Activated T-cell treated with anti-CD3 and anti-CD28 coated beads, Interleukin-2, amount 50 U/mL, for 1 hour (primary cell): ENCODE data around the gene UGT1A8.
"Not testable (repeated sequence)": the region's sequence is repeated elsewhere in the genome, so short reads cannot be mapped to it uniquely, and the experiment has no call there.

Experiments
- DNase-seq: peaks from one replicate; pipeline ENCODE4 v3.0.0-alpha.2; 2020

The UGT1A8 gene

DNA sequence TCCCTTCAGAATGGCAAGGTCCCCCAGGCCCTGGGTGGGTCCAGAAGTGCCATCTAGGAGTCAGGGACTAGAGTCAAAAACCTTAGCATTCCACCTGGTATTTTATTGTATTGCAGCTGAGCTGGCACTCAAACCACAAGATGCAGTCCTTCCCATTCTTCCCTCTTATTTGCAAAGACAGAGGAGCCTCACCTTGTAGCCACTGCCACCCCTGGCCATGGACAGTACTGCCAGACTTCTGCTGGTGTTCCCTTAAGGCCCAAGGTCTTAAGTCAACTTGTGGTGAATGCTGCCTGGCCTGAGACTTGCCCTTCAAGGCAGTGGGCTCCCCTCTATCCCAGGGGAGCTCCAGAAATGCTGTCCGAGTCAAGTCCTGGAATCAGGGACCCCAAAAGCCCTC, 25.7 kb downstream of the UGT1A8 start:
- no peak for DNase-seq

DNA sequence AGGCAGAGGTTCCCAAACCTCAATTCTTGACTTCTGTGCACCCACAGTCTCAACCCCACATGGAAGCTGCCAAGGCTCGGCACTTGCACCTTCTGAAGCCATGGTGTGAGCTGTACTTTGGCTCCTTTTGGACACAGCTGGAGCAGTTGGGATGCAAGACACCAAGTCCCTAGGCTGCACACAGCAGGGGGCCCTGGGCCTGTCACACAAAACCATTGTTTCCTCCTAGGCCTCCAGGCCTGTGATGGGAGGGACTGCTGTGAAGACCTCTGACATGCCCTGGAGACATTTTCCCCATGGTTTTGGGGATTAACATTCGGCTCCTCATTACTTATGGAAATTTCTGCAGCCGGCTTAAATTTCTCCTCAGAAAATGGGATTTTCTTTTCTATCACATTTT, 28.6 kb downstream of the UGT1A8 start:
- not testable (repeated sequence) for DNase-seq

DNA sequence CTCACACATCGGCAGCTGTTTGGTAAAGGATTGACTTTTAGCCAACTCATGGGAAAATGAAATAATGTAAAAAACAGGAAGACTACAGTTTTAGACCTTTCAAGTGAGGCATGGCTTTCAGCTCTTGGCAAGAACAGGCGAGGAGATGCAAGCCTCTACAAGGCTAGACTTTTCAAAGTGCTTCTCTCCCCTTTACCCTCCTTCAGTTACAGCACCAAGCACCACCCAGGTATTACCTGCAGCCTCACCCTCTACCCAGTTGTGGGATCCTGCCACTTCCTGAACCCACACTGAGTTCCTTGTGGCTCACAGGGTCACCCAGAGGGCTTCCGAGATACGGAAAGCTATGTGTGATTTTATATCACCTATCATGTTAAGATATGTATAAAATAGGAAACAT, 33.5 kb downstream of the UGT1A8 start:
- no peak for DNase-seq

DNA sequence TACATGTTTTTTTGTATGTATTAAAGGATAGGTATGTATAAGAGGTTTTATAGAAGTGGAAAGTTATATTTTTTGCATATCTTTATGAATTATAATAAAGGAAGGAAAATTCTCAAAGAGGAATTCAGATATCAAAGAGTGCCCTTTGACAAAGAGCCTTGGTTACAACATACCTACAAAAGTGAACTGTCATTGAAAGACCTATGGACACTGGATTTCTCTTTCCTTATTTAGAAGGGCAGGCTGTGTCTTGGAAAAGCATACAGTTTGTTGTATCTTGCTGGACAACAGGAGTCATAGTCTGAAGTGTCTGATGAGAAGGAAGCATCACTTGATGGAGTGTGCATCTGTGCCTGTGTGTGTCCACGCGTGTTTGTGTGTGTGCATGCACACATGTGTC, 34.0 kb downstream of the UGT1A8 start:
- DNase-seq = no peak

DNA sequence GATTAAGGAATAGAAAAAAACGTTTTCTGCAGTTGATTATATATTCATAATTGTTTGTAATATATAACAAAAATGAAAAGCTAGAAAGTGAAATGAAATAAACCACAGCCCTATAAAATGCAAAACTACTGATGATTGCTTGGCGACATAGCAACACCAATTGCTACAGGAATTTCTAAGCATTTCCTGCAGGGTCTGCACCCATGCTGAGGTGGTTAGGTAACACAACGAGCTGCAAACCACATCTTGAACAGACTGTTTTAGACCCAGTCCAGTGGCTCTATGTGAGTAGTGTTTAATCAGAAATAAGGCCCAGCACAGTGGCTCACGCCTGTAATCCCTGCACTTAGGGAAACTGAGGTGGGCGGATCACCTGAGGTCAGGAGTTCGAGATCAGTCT, 37.1 kb downstream of the UGT1A8 start:
- no peak for DNase-seq

DNA sequence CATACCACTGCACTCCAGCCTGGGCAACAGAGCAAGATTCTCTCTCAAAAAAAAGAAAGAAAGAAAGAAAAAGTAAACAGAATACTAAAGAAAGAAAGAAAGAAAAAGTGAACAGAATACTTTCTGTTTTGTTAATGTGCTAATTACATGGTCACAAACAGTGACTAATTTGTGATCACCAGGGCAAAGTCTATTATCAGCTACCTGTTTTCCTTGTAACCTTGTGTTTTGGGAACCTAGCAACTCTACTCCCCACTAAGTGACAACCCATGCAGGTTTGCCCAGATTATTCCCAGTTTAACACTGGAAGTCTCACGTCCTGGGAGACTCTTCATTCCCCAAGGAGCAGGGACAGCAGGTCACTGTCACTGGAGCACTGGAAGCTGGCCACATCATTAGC, 37.6 kb downstream of the UGT1A8 start:
- no peak for DNase-seq

DNA sequence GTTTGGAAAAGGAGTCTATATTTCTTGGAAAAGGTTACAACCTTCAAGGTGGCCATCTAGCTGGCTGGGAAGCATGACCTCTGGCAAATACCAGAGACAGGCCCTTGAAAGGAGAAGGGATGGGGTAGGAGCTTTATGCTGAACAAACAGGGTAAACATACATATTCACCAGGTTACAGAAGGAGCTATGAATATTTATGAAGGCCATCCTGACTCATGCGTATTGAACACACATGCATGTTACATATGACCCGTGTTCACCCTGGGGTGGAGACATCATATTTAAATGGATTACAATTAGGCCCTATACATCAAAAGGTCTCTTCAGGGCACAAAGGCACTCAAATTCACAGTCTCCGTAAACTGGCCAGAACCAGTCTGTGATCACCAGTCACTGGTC, 38.5 kb downstream of the UGT1A8 start:
- not testable (repeated sequence) for DNase-seq

DNA sequence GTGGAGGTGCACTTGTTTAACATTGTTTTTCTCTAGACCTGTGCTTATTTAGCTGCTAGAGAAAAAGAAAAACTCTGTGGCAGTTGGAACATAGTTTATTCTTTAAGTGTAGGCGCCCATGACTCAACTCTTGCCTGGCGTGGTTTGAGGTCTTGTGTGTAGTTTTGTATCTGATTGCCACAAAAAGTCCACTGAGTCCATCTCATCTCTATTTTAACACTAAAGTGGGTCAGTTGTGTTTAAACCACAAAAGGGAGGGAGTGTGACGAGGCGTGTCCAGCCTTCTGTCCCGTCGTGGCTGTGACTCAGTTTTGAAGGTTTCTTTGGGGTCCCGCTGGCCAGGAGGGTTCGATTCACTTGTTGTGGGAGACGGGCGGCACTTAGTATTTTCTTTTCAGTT, 39.0 kb downstream of the UGT1A8 start:
- DNase-seq = no peak

DNA sequence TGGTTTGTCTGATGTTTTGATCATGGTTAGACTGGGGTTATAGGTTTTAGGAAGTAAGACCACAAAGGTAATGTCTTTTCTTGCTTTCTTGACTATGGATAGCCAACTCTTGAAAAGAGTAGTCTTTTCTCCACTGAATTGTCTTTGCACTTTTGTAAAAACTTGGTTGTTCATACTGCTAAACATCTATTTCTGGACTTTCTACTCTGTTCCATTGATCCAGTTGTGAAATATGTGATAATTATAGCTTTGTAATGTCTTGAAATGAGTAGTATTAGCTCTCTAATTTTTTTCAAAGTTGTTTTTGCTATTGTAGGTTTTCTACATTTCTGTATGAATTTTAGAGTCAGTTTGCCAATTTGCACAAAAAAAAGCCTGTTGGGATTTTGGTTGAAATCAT, 41.2 kb downstream of the UGT1A8 start:
- DNase-seq = no peak

DNA sequence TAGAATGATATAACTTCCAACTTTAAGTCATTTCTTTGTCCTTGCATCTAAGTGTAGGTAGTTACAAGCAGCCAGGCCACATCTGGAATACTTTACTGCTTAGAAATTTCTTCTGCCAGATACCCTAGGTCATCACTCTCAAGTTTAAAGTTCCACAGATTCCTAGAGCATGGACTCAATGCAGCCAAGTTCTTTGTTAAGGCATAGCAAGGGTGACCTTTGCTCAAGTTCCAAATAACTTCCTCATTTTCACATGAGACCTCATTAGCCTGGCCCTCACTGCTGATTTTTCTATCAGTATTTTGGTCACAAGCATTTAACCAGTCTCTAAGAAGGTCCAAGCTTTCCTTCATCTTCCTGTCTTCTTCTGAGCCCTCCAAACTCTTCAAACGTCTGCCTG, 46.5 kb downstream of the UGT1A8 start:
- no peak for DNase-seq

DNA sequence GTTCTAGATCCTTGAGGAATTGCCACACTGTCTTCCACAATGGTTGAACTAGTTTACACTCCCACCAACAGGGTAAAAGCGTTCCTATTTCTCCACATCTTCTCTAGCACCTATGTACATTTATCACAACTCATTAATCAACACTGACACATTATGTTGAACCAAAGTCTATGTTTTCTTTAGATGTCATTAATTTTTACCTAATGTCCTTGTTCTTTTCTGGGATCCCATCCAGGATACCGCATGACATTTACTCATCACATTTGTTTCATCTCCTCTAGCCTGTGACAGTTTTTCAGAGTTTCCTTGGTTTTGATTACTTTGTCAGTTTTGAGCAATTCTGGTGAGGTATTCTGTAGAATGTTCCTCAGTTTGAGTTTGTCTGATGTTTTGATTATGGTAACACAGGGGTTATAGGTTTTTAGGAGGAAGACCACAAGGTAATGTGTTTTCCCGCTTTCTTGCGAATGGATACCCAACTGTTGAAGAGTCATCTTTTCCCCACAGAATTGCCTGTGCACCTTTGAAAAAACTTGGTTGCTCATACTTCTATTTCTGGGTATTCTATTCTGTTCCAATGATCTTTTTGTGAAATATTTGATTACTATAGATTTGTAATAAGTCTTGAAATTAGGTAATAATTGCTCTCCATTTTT, 51.3 kb downstream of the UGT1A8 start:
- no peak for DNase-seq

DNA sequence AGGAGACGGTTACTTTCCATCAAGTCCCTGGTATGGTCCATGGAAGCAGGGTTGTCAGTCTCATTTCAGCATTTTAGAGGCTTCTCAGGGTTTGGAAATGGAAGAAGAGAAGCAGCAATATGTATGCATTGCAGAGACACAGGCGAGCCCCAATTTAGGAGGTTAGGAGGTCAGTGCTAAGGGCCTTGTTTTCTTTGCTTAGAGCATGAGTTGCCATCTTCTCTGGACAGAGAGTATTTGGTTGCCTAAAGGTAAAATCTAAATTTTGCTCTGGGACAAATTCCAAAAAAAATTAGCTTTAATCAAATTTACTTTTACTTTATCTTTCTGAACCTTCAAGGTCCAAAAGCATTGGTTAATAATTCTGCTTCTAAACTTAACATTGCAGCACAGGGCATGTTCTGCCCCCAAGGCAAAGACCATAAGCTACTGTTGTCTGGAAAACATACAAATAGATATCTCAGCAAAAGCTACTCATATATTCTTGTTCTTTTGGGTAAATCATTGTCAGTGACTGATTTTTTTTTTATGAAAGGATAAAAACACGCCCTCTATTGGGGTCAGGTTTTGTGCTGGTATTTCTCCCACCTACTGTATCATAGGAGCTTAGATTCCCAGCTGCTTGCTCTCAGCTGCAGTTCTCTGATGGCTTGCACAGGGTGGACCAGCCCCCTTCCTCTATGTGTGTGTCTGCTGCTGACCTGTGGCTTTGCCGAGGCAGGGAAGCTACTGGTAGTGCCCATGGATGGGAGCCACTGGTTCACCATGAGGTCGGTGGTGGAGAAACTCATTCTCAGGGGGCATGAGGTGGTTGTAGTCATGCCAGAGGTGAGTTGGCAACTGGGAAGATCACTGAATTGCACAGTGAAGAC, 54.1 kb downstream of the UGT1A8 start, which contains the start of gene UGT1A9:
Gene UGT1A9, plus strand, starts transcription at position 609 of the 872 bp plus-strand sequence. Its CDS starts 37 bp downstream, at position 646.
- DNase-seq = no peak

DNA sequence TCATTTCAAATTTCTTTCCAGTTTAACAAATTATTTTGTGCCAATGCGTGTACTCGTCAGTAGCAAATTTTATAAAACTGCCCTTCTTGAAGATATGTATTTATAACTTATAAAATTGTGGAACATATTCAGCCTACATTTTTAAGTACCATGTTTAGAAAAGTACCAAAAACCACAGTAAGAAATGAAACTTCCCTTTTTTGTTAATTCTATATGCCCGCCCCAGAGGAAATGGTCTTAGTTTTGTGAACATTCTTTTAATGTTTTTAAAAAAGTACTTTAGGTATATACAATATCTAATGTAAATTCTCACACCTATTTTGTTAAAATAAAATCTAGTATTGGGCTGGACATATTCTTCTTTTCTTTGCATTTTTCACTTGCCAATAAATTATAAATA, 55.5 kb downstream of the UGT1A8 start:
- no peak for DNase-seq

DNA sequence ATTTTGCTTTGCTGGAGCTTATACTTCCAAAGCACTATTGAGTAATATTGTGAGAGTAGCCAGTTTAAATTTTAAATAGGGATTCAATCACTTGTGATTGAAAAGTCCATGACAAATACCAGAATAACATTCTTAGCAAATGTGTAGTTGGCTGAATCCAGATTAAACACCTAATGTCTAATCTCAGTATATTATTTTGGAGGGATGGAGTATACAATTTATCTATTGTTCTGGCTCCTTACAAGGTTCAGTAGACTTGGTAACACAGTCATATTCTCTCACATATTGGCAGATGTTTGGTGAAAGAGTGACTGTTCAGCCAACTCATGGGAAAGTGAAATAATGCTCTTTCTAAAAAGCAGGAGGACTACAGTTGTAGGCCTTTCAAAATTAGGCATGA, 56.5 kb downstream of the UGT1A8 start:
- no peak for DNase-seq

DNA sequence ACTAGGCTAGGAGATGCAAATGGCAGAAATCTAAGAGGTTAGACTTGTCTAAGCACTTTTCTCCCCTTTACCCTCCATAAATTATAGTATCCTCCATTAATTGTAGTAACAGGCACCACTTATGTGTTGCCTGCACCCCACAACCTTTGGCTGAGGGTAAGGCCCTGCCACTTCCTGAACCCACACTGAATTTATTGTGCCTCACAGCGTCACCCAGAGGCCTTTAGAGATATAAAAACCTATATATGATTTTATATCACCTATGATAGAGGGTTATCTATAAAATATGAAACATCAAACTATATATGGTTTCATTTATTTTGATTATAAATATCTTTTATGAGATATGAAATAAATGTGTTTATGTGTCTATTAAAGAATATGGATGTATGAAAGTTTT, 56.9 kb downstream of the UGT1A8 start:
- no peak for DNase-seq

DNA sequence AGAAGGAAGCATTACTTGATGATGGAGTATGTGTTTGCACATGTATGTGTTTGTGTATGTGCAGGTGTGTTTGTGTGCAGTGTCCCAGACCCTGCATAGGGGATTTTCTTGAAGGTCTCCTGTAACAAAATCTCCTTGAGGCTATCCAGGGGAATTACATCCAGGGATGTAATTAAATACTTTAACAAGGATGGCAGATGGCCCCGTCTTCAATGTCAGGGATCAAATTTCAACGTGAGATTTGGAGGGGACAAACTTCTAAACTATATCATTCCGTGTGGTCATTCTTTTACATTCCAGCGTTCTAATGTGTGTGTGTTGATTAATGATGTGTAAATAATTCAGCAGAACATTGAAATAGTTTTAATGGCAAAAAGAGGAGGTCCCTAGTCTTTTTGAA, 57.6 kb downstream of the UGT1A8 start:
- no peak for DNase-seq

DNA sequence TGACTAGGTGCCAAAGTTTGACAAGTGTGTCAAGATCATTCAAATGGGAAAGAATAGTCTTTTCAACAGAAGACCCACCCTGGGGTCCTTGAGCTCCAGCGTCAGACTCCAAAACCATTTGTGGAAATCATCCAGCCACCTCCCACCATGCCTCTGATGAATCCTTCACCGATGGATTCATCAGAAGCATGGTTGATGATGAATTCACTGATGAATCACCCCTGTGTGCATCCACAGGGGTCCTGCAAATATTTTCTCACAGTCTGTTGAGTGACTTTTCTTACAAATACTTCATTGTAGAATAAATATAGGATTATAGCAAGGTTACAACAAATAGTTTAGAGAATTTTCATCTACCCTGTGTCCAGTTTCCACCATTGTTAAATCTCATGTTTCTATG, 58.6 kb downstream of the UGT1A8 start:
- DNase-seq = no peak

DNA sequence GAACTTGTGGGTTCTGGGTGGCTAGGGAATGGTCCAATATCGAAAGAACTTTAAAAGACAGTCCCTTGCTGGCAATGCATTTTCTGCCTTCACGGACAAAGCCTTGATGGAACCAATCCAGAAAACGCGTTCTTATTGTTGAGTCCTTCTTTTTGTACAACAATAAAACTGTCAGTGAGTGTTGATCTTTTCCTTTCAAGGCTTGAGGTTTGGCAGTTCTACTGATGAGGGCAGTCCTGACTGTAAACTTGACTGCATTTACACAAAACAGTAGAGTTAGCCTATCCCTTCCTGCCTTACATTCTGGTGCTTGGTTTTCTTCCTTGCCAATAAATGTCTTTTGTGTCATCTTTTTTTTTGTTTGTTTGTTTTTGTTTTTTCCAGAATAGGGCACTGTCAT, 61.8 kb downstream of the UGT1A8 start:
- DNase-seq = no peak

DNA sequence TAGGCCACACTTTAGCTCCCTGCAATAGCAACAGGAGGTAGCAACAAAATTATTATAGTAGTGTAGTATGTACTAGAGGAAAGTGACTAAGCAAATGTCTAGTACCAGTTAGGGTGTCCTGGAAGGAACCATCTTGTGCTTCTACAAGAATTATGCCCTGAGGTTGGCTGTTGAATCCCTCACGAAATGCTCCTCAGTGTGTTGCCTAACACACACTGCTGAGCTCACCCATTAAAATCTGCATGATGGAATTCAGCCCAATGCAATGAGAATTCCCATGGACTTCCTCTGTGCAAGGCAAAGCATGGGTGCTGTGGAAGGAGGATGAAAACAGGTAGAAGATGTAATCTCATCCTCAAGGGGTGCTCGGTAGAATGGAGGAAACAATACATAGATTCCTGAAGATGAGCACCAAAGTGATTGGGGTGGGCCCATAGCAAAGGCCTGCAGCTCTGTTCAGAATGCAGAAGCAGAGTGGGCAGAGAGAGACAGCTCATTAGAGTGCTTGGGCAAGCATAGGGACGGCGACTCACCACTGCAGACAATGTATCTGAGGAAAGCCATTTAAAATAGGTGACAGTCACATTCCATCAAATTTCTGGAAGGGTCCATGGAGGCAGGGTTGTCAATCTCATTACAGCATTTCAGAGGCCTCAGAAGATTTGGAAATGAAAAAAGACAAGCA, 63.1 kb downstream of the UGT1A8 start:
- no peak for DNase-seq

DNA sequence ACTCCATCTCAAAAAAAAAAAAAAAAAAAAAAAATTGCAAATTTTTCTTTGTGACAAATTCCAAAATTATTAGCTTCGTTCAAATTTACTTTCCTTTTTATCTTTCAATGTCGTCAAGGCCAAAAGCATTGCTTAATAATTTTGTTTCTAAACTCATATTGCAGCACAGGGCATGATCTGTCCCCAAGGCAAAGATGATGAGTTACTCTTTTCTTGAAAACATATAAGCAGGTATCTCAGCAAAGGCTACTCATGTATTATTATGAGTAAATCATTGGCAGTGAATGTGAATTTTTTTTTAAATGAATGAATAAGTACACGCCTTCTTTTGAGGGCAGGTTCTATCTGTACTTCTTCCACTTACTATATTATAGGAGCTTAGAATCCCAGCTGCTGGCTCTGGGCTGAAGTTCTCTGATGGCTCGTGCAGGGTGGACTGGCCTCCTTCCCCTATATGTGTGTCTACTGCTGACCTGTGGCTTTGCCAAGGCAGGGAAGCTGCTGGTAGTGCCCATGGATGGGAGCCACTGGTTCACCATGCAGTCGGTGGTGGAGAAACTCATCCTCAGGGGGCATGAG, 64.2 kb downstream of the UGT1A8 start, which contains the start of gene UGT1A7:
Gene UGT1A7, plus strand, starts transcription at position 381 of the 579 bp plus-strand sequence. Its CDS starts 37 bp downstream, at position 418.
- DNase-seq = no peak

DNA sequence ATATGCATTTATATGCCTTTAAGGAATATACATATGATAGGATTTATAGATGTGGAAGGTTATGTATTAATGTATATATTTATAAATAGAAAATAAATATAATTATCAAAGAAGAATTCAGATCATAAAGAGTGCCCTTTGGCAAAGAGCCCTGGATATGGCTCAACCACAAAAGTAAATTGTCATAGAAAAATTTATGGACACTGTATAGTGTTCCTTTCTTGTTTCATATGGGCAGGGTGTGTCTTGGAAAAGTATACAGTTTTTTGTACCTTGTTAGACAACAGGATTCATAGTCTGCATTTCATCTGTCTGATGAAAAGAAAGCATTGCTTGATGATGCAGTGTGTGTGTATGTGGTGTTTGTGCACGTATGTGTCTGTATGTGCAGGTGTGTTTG, 67.2 kb downstream of the UGT1A8 start:
- DNase-seq = no peak

DNA sequence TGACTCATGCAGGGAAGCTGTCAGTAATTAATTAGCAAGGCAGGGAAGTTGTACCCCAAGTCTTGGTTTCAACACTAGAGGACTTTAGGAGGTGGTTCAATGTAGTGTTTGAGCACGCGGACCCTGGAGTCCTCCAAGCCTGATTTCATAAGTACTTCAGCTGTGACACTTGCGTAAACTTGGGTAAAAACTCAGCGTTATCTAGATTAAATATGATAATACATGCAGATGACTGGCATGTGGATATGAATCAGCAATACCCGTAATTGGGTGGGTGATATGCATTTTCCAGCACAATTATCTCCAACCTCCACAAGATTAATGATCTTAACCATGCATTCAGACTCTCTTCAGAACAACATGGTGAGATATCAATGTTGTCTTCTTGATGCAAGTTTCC, 69.5 kb downstream of the UGT1A8 start:
- no peak for DNase-seq

DNA sequence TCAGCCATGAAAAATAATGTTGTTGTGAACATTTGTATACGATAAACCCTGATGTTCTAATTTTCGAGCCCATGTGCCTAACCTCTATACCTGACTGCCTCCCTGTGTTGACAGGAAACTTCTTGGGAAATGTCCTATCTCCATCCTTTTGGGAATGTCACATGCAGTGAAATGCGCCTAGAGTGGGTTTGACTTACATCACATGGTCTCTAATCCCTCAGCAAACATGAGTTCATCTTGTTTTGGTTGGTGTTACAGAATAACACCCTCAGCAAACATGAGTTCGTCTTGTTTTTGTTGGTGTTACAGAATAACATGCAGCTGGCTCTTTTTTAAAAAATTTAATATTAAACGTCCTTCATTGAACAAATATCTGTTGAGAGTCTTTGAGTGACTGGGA, 70.9 kb downstream of the UGT1A8 start:
- no peak for DNase-seq
